GM04504 (cell line): ENCODE results near the gene CANX.
A peak's percentile ranks its signal among the peaks of the same experiment; 100 is the strongest.
"Not testable (repeated sequence)": the region's sequence is repeated elsewhere in the genome, so short reads cannot be mapped to it uniquely, and the experiment has no call there.

Experiments used
- DNase-seq: peaks from one replicate; pipeline ENCODE4 v3.0.0-alpha.2; 2012; ENCODE audit warnings: low read depth

Gene CANX, protein sequence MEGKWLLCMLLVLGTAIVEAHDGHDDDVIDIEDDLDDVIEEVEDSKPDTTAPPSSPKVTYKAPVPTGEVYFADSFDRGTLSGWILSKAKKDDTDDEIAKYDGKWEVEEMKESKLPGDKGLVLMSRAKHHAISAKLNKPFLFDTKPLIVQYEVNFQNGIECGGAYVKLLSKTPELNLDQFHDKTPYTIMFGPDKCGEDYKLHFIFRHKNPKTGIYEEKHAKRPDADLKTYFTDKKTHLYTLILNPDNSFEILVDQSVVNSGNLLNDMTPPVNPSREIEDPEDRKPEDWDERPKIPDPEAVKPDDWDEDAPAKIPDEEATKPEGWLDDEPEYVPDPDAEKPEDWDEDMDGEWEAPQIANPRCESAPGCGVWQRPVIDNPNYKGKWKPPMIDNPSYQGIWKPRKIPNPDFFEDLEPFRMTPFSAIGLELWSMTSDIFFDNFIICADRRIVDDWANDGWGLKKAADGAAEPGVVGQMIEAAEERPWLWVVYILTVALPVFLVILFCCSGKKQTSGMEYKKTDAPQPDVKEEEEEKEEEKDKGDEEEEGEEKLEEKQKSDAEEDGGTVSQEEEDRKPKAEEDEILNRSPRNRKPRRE

DNA sequence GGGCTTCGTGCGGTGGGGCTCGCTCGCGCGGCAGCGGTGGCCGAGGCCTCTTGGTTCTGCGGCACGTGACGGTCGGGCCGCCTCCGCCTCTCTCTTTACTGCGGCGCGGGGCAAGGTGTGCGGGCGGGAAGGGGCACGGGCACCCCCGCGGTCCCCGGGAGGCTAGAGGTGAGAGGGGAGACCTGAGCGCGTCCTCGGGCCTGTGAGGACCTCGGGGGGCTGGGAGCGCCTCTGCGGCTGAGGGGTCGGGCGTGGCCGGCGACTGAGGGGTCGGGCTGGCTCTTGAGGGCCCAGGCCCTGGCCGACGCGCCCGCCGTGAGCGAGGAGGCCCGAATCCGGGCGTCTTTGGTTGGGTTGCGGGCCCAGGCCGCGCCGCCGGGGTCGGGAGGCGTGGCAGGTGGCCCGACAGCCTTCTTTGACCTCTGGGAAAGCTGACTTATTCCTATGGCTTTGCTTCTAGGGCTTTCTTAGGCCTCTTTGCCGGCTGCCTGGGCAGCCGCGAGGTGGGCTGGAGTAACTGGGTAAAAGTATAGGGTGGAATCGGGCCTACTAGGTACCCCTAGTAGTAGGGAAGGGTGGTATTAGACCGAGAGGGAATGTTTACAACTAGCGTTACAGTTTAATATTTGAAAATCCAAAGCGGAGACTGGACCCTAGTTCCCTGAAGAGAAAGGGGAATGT lies at the start of gene CANX:
Gene CANX (plus strand): TSS at position 33 of the 681 bp plus-strand sequence. CDS start 6,715 bp downstream, outside the sequence.
- DNase-seq, result no peak

DNA sequence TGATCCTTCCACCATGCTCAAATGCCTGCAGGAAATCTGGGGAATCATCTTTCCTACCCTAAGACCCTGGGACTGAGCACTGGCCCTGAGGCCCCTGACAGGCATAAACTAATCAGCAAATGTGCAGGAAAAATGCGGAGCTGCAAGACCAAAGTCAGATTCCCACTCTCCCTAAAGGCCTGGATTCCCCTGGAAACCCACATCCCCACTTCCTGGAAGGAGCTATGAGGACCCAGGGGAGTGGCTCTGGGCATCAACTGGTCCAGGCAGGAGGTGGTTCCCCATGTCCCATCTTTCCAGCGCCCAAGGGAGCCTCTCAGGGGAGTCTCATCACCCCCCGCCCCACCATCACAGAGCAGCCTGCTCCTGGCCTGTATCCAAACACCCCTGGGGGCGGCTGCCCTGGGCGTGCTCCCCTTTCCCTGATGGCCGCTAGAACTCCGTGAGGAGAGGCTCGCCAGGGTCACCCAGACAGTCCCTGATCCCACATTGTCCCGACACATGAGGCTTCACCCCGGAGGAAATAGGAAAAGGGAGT lies 49.5 kb upstream of the CANX start:
- DNase-seq, result not testable (repeated sequence)

DNA sequence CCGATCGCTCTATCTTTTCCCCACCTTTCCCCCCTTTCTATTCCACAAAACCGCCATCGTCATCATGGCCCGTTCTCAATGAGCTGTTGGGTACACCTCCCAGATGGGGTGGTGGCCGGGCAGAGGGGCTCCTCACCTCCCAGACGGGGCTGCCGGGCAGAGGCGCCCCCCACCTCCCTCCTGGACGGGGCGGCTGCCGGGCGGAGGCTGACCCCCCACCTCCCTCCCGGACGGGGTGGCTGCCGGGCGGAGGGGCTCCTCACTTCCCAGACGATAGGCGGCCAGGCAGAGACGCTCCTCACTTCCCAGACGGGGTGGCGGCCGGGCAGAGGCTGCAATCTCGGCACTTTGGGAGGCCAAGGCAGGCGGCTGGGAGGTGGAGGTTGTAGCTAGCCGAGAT lies 48.5 kb upstream of the CANX start:
- not testable (repeated sequence) for DNase-seq

DNA sequence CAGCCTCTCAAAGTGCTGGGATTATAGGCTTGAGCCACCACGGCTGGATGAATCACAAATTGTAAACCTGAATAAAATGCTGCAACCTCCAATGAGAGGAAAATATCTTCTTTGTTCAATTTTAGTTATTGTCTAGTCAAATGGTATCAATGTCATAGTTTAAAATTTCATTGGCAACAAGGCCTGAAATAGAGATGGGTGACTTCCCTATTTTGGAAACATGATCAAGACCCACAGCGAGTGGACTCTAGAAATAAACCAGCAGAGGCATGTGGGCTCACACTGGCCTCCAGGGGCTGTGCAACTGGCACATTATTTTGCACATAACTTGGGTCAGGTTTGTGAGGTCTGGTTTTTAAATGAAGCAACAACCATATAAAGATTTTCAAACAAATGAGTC lies 45.6 kb upstream of the CANX start:
- not testable (repeated sequence) for DNase-seq

DNA sequence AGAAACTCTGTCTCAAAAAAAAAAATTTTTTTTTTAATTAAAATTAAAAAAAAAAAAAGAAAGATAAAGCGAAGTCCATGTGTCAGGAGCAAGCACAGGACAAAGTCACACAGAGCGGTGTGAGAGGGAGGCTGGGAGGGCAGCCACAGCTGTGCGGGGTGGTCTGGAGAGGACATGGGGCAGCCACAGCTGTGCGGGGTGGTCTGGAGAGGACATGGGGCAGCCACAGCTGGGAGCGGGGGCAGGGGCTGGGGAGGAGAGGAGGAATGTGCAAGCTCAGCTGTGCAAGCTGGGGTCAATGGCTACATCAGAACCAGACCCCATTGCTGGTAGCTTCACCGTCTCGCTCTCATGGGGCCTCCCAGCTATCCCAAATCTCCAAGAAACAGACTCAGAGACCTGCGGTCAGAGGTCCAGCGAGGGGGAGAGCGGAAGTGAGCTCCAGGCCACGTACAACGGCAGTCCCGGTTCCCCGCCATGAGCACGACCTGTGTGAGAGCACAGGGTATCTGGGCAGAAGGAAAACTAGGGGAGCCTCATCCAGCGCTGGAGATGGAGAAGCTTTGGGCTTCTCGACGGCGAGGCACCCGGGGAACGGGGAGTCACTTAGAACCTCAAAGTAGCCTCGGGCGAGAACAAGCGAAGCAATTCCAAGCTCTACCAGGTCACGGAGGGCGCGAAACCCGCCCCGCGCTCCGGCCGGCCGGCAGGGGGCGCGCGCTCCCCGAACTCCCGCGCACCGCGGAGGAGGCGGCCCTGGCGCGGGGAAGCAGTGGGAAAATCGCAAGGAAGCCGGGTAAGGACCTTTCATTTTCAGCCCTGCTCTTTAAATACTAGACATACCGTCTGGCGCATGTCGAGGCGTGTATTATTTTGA lies 41.2 kb upstream of the CANX start:
- not testable (repeated sequence) for DNase-seq

DNA sequence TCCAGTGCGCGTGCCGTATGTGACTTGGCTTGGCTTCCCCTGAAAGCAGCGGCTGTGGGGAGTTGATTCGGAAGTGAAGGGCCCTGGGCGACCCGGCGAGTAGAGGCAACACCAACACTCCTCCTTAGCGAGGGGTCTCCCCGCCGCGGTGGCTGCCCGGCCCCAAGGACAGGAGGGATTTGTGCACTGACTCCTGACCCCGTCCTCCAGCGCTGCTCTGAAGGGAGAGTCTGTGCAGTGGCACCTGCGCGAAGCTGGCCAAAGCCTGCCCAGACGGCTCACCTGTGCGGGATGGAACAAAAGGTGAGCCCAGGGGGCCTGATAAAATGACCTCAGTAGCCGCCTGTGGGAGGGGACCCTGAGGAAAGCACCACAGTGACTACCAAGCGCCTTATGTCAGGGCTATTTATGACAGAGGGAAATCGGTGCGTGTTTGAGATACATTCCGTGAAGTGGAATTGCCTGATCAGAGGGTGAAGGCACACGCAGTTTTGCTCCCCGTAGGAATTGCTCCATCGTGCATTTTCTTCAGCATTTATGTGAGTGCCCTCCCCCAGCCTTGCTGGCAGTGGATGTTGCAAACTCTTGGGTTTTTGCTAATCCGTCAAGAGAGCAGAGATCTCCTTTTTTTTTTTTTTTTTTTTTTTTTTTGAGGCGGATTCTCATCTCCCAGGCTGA lies 40.4 kb upstream of the CANX start:
- DNase-seq, result not testable (repeated sequence)

DNA sequence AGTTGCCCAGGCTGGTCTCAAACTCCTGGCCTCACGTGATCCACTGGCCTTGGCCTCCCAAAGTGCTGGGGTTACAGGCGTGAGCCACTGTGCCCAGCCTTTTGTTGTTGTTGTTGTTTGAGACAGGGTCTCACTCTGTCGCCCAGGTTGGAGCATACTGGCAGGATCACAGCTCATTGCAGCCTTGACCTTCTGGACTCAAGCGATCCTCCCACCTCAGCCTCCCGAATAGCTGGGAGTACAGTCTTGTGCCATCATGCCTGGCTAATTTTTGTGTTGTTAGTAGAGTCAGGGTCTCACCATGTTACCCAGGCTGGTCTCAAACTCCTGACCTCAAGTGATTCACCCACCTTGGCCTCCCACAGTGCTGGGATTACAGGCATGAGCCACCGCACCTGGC lies 37.1 kb upstream of the CANX start:
- DNase-seq, result not testable (repeated sequence)

DNA sequence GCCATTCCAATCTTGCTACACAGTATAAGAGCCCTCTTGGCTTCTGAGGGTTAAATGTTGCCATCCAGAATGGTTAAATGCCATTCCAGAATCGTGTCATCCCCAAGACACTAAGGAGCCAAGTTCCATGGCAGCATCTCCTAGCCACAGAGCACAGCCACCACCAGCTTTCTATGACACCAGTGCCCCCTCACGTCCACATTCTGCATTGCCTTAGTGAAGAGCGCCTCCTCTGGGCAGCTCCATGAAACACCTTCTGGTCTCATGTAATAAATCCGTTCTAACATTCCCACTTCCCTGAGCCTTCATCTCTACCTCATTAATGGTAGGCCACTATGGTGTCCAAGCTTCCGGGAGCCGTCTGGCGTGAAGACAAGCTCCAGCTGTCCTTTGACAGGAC lies 30.4 kb upstream of the CANX start:
- DNase-seq, result no peak

DNA sequence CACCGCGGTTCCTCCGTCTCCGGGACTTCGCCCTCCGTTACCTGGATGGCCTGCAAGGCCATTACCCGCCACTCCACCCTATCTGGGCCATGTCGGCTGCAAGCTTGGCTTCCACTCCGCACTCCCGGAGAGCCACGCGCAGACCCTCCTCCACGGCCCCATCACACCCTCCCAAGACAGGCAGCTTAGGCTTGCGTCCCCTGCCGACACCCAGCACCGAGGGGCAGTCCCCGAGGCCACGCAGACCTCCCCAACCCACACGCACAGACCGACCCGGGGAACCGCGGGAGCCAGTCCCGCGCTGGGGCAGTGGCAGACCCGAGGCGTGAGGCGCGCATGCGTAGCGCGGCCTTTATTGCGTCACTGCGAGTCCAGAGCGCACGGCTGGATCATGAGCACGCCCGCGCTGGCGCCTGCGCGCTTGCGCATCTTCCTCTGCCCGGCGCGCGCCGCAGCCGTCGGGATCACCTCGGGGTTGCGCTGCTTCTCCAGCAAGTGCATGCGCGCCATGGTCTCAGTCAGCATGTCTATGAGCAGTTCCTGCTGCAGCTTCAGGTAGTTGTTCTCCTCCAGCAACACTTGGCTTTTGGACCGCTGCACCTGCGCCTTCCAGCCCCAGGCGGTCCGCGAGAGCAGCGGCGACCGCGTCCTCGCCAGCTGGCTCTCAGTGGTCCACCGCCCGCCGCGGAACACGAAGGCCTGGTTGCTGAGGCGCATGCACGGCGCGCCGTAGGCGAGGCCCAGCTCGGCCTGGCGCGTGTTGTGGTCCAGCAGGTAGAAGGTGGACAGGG lies 20.3 kb upstream of the CANX start:
- peak; percentile 87 for DNase-seq

DNA sequence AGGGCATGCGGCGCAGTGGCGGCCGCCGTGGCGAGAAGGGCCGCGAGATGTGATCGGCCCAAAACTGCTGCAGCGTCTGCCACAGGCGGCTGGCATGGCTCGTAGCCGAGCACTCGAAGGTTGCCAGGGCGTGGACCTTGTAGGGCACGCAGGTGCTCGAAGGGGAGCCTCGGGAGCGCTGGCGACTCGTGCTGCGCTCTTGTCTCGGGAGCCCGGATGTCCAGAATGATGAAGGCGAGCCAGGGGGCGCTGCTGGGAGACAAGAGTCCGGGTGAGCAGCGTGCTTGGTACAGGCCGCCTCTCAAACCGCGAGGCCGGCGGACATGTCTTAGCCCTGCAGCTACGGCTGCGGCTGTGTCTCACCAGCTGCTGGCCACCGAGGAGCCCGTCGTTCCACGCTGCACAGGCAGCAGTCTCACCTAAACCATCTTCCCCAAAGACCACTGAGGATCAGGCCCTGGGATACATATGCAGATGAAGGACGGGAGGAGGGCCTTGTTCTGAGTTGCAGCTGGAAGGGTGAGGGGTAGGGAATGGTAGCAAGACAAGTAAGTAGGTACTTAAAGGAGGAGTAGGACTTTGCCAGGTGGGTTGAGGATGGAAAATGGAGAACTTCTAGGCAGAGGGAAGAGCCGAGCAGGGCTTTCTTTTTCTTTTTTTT lies 19.6 kb upstream of the CANX start:
- no peak for DNase-seq

DNA sequence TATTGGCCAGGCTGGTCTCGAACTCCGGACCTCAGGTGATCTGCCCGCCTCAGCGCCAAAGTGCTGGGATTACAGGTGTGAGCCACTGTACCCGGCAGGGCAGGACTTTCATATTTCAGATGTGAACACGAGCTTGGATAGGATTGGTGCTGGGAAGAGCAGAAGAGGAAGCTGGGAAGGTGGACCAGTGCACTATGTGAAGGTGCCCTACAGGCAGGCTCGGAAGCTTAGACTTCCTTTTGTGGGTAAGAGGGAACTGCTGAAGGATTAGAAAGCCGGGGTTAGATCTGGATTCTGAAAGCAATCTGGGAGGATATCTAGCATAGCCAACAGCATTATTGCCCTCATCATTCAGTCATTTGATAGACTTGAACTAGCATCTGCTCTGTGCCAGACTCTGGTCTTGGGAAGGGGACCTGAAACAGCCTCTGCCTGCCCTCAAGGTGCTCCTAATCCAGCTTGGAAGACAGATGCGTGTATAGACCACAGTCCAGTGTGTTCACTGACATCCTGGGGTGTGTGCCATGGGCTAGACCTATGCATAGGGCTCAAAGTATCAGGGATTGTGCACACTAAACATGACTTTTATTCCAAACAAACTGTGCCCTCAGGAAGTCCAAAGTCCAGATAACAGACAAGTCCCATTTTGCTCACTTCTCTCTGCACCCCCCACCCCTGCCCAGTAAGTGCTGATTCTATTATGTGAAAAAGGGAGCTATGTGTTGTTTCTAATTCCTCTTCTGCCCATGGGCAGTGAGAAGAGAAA lies 18.6 kb upstream of the CANX start:
- DNase-seq, result no peak

DNA sequence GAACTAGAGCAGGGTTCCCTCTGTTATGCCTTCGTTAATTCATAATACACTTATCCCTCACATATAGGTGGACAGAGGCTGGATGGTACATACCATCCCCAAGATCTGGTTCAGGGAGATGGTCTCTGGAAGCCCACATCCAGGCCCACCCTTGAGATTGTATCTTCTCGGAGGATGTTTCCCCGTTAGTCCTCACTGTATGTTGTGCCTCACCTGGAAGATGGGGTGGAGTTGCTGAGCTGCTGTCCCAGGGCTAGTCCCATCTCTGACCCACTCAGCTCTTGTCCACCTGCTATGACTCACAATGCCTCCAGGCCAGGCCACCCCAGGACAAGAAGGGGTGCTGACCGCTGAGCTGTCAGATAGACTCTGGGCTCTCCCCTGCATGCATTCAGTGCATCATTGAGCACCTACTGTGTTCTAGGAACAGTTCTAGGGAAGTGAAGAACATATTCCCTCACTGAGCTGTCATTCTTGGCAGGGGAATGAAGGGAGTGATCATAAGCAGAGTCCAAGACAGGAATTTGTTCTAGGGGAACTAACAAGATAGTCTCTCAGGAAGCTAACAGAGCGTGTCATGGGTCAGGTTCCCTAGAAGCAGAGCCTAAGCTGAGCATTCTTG lies 17.9 kb upstream of the CANX start, which contains the start of gene CBY3:
Gene CBY3 (minus strand): TSS at position 255 of the 622 bp plus-strand sequence. CDS start 116 bp downstream, at position 139.
- no peak for DNase-seq

DNA sequence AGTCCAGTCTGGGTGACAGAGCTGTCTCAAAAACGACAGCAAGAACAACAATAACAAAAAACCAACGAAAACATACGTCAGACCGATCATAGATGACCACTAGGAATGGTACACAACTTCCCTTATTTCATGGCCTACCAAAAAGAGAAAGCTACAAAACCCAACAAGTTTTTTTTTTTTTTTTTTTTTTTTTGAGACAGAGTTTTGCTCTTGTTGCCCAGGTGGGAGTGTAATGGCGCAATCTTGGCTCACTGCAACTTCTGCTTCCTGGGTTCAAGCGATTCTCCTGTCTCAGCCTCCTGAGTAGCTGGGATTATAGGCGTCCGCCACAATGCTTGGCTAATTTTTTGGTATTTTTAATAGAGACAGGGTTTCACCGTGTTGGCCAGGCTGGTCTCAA lies 9.6 kb upstream of the CANX start:
- not testable (repeated sequence) for DNase-seq

DNA sequence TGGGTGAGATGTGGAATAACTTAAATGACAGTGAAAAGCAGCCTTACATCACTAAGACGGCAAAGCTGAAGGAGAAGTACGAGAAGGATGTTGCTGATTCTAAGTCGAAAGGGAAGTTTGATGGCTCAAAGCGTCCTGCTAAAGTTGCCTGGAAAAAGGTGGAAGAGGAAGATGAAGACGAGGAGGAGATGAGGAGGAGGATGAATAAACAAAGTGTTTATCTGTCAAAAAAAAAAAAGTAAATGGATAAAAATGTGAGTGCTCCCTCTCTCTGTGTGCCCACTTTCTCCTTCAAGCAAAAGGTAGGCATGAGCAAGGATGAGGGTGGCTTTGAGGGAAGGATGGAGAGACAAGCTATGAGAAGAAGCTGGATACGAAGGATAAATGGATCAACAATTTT lies 4.2 kb upstream of the CANX start:
- no peak for DNase-seq

DNA sequence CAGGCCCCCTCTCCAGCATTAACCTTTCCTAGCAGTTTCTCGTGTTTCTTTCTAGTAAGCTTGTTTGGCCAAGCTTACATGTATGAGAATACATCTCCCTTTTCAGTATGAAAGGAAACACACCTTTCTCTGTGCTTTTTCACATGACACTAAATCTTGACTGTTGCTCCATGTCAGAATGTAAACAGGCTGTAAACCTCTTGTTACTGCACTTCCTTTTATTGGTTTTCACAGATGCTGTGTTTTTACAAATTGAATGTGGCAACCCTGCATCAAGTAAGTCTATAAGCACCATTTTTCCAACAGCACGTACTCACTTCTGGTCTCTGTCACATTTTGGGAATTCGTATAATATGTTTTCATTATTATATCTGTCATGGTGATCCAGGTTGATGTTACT lies 2.2 kb upstream of the CANX start:
- no peak for DNase-seq

DNA sequence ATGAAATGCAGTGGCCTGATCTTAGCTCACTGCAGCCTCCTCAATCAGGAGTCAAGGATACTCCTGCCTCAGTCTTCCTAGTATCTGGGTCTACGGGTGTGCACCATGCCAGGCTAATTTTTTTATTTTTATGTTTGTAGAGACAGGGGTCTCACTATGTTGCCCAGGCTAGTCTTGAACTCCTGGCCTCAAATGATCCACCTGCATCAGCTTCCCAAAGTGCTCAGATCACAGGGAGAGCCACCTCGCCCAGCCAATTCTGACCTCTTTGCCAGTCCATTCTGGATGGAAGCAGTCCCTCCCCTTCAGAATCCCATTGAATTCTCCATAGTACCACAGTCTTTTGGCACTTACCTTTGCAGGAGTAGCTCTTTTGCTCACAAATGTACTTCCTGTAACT lies 1.7 kb upstream of the CANX start:
- DNase-seq, result no peak

DNA sequence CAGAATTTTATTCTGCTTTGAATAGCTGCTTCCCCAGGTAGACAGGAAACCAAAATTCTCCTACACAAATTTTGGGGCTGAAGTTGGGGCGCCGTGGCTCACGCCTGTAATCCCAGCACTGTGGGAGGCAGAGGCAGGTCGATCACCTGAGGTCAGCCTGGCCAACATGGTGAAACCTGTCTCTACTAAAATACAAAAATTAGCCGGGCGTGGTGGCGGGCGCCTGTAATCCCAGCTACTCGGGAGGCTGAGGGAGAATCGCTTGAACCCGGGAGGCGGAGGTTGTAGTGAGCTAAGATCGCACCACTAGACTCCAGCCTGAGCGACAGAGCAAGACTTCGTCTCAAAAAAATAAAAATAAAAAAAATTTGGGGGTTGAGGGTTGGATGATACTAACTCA lies 1.2 kb upstream of the CANX start:
- DNase-seq, result not testable (repeated sequence)
